ENCODE data around the gene C1QTNF1. TPM values are rescaled to one million over a fixed set of nuclear protein-coding genes. Genes with fewer than 3 reads are reported as not detected.

Gene C1QTNF1
- total RNA-seq, 2 donors from 2014 or later: not detected

GRCh38 chr17:79053251-79053925, 29.4 kb downstream of the C1QTNF1 start:
- H3K9me3 Mint-ChIP-seq: peaks cover 3% of the 10 kb centered on the region
- H3K4me1 Mint-ChIP-seq: no peaks in the 10 kb centered on the region
- H3K27ac Mint-ChIP-seq: no peak overlapping the region
- H3K27me3 Mint-ChIP-seq: peaks cover 6% of the 10 kb centered on the region
- no peaks in the 10 kb centered on the region for H3K36me3 Mint-ChIP-seq (ENCODE audit: low read depth)
- H3K4me3 Mint-ChIP-seq: no peak overlapping the region
- no peak for ATAC-seq (replicated peaks)

GRCh38 chr17:79054200-79054960, 30.4 kb downstream of the C1QTNF1 start:
- Mint-ChIP-seq H3K36me3 (ENCODE audit: low read depth) (no peaks in the 10 kb centered on the region), H3K9me3 (peaks cover 3% of the 10 kb centered on the region)

GRCh38 chr17:79055197-79055596, 31.2 kb downstream of the C1QTNF1 start:
- no peak overlapping the region for H3K4me3 Mint-ChIP-seq
- ATAC-seq (replicated peaks): no peak
- no peaks in the 10 kb centered on the region for H3K4me1 Mint-ChIP-seq
- H3K27ac Mint-ChIP-seq: no peak overlapping the region
- H3K36me3 Mint-ChIP-seq (ENCODE audit: low read depth): no peaks in the 10 kb centered on the region
- H3K27me3 Mint-ChIP-seq: peaks cover 6% of the 10 kb centered on the region
- H3K9me3 Mint-ChIP-seq: peaks cover 3% of the 10 kb centered on the region

More at GRCh38 chr17:79054200-79054960, 30.4 kb downstream of the C1QTNF1 start:
- ATAC-seq (replicated peaks): no peak
- Mint-ChIP-seq H3K4me1 (no peaks in the 10 kb centered on the region), H3K4me3 (no peak overlapping the region), H3K27me3 (peaks cover 6% of the 10 kb centered on the region), H3K27ac (no peak overlapping the region)

- Mint-ChIP-seq H3K27me3 (peaks cover 4% of the 10 kb centered on the region), H3K9me3 (peaks cover 3% of the 10 kb centered on the region), H3K36me3 (ENCODE audit: low read depth) (no peaks in the 10 kb centered on the region), H3K4me3 (no peak overlapping the region), H3K27ac (no peak overlapping the region), H3K4me1 (no peaks in the 10 kb centered on the region)
- no peak for ATAC-seq (replicated peaks)
Measured at GRCh38 chr17:79057737-79058385, 33.9 kb downstream of the C1QTNF1 start.

GRCh38 chr17:79062691-79063090, 38.7 kb downstream of the C1QTNF1 start:
- H3K27me3 Mint-ChIP-seq: no peaks in the 10 kb centered on the region
- H3K27ac Mint-ChIP-seq: no peak overlapping the region
- H3K4me3 Mint-ChIP-seq: no peak overlapping the region
- no peaks in the 10 kb centered on the region for H3K36me3 Mint-ChIP-seq (ENCODE audit: low read depth)
- no peaks in the 10 kb centered on the region for H3K9me3 Mint-ChIP-seq
- ATAC-seq (replicated peaks): no peak
- no peaks in the 10 kb centered on the region for H3K4me1 Mint-ChIP-seq

GRCh38 chr17:79064026-79064425, 40.1 kb downstream of the C1QTNF1 start:
- Mint-ChIP-seq H3K27ac (peak overlapping the region; percentile 12), H3K4me3 (no peak overlapping the region), H3K27me3 (no peaks in the 10 kb centered on the region), H3K36me3 (ENCODE audit: low read depth) (no peaks in the 10 kb centered on the region), H3K9me3 (no peaks in the 10 kb centered on the region), H3K4me1 (no peaks in the 10 kb centered on the region)
- ATAC-seq (replicated peaks): no peak

- no peaks in the 10 kb centered on the region for H3K4me1 Mint-ChIP-seq
- peak overlapping the region; percentile 55 for H3K4me3 Mint-ChIP-seq
- no peaks in the 10 kb centered on the region for H3K36me3 Mint-ChIP-seq (ENCODE audit: low read depth)
- H3K9me3 Mint-ChIP-seq: no peaks in the 10 kb centered on the region
- H3K27ac Mint-ChIP-seq: peak overlapping the region; percentile 28
- peak; percentile 72 for ATAC-seq (replicated peaks)
- no peaks in the 10 kb centered on the region for H3K27me3 Mint-ChIP-seq
Measured at GRCh38 chr17:79065105-79065670, 41.2 kb downstream of the C1QTNF1 start.

GRCh38 chr17:79066963-79067362, 43.0 kb downstream of the C1QTNF1 start:
- Mint-ChIP-seq H3K36me3 (ENCODE audit: low read depth) (no peaks in the 10 kb centered on the region), H3K27me3 (no peaks in the 10 kb centered on the region), H3K27ac (no peak overlapping the region), H3K4me1 (no peaks in the 10 kb centered on the region), H3K9me3 (no peaks in the 10 kb centered on the region), H3K4me3 (no peak overlapping the region)
- no peak for ATAC-seq (replicated peaks)

GRCh38 chr17:79070266-79070880, 46.4 kb downstream of the C1QTNF1 start:
- Mint-ChIP-seq H3K4me3 (no peak overlapping the region), H3K4me1 (peaks cover 1% of the 10 kb centered on the region), H3K27ac (no peak overlapping the region), H3K9me3 (no peaks in the 10 kb centered on the region), H3K36me3 (ENCODE audit: low read depth) (no peaks in the 10 kb centered on the region), H3K27me3 (no peaks in the 10 kb centered on the region)
- ATAC-seq (replicated peaks): no peak

- Mint-ChIP-seq H3K36me3 (ENCODE audit: low read depth) (no peaks in the 10 kb centered on the region), H3K4me3 (no peak overlapping the region), H3K9me3 (no peaks in the 10 kb centered on the region), H3K27me3 (no peaks in the 10 kb centered on the region), H3K27ac (no peak overlapping the region), H3K4me1 (peaks cover 7% of the 10 kb centered on the region)
- ATAC-seq (replicated peaks): no peak
Measured at GRCh38 chr17:79071161-79071740, 47.3 kb downstream of the C1QTNF1 start.

GRCh38 chr17:79072544-79072943, 48.6 kb downstream of the C1QTNF1 start:
- H3K36me3 Mint-ChIP-seq (ENCODE audit: low read depth): no peaks in the 10 kb centered on the region
- H3K4me3 Mint-ChIP-seq: no peak overlapping the region
- no peaks in the 10 kb centered on the region for H3K27me3 Mint-ChIP-seq
- ATAC-seq (replicated peaks): no peak
- peaks cover 7% of the 10 kb centered on the region for H3K4me1 Mint-ChIP-seq
- H3K27ac Mint-ChIP-seq: no peak overlapping the region
- H3K9me3 Mint-ChIP-seq: no peaks in the 10 kb centered on the region

GRCh38 chr17:79073016-79073705, 49.2 kb downstream of the C1QTNF1 start:
- no peak overlapping the region for H3K27ac Mint-ChIP-seq
- H3K9me3 Mint-ChIP-seq: no peaks in the 10 kb centered on the region
- H3K36me3 Mint-ChIP-seq (ENCODE audit: low read depth): no peaks in the 10 kb centered on the region
- peaks cover 7% of the 10 kb centered on the region for H3K4me1 Mint-ChIP-seq
- H3K4me3 Mint-ChIP-seq: no peak overlapping the region
- no peaks in the 10 kb centered on the region for H3K27me3 Mint-ChIP-seq
- ATAC-seq (replicated peaks): no peak

GRCh38 chr17:79073706-79074088, 49.7 kb downstream of the C1QTNF1 start:
- ATAC-seq (replicated peaks): no peak
- H3K4me1 Mint-ChIP-seq: peaks cover 7% of the 10 kb centered on the region

More at GRCh38 chr17:79073706-79074088, 49.7 kb downstream of the C1QTNF1 start:
- H3K4me3 Mint-ChIP-seq: no peak overlapping the region
- no peak overlapping the region for H3K27ac Mint-ChIP-seq
- no peaks in the 10 kb centered on the region for H3K9me3 Mint-ChIP-seq
- H3K27me3 Mint-ChIP-seq: no peaks in the 10 kb centered on the region
- H3K36me3 Mint-ChIP-seq (ENCODE audit: low read depth): peaks cover under 1% of the 10 kb centered on the region

Data from activated T-helper 17 cell treated with anti-CD3 and anti-CD28 coated beads, Interleukin-2, amount 50 U/mL, for 72 hours (primary cell).